CD14-positive monocyte (primary cell): ENCODE measurements around the gene EXOC6B. TPM values are rescaled to one million over a fixed set of nuclear protein-coding genes. Genes with fewer than 3 reads are reported as not detected.

Source experiments
- DNase-seq, 3 donors: peaks; one replicate each; pipeline ENCODE4 v3.0.0-alpha.2; 2011 to 2022
- H2AFZ ChIP-seq: 2 replicates; pipeline ENCODE4 v1.6.0; 2012; ENCODE audit warnings: mild to moderate bottlenecking, low read depth, low read length, inconsistent platforms; ENCODE audit not compliant: insufficient read depth, poor library complexity, severe bottlenecking
- H3K27ac ChIP-seq, 2 donors: 1 replicate in 1 of 2; 2 replicates in 1 of 2; pipeline ENCODE4 v1.5.1; 2012 to 2013; ENCODE audit warnings: low read length in 2 of 2, control low read depth in 1 of 2, inconsistent platforms in 1 of 2, low read depth in 1 of 2, mild to moderate bottlenecking in 1 of 2
- H3K27me3 ChIP-seq, 2 donors: one replicate each; pipeline versions ENCODE4 v1.6.0 to v1.6.1; 2011 to 2013; ENCODE audit warnings: low read length in 2 of 2; ENCODE audit not compliant: control insufficient read depth in 2 of 2, insufficient read depth in 2 of 2
- H3K36me3 ChIP-seq, 2 donors: replicated peaks in 1 of 2; 1 replicate in 1 of 2; 2 replicates in 1 of 2; pipeline versions ENCODE4 v1.5.1 to v1.6.1; 2012 to 2013; ENCODE audit warnings: low read length in 2 of 2, control low read depth in 1 of 2, inconsistent platforms in 1 of 2, mild to moderate bottlenecking in 1 of 2; ENCODE audit not compliant: insufficient read depth in 2 of 2, control insufficient read depth in 1 of 2
- H3K4me1 ChIP-seq, 2 donors: 1 replicate in 1 of 2; 2 replicates in 1 of 2; pipeline versions ENCODE4 v1.5.1 to v1.6.1; 2012 to 2013; ENCODE audit warnings: low read length in 2 of 2, control low read depth in 1 of 2, inconsistent platforms in 1 of 2, mild to moderate bottlenecking in 1 of 2, moderate library complexity in 1 of 2; ENCODE audit not compliant: insufficient read depth in 2 of 2, control insufficient read depth in 1 of 2
- H3K4me2 ChIP-seq: replicated peaks from 2 replicates; pipeline ENCODE3; 2012; ENCODE audit warnings: low read length, moderate library complexity, mild to moderate bottlenecking; ENCODE audit not compliant: poor library complexity, severe bottlenecking; ENCODE audit errors: extremely low read depth
- H3K4me3 ChIP-seq, 3 experiments: fragments of 200-600 bp in 1 of 3; sonication (generic) in 1 of 3; replicated peaks in 1 of 3; 1 replicate in 2 of 3; 2 replicates in 1 of 3; pipeline ENCODE4 v1.5.1; 2011 to 2013; ENCODE audit warnings: low read length in 3 of 3, mild to moderate bottlenecking in 3 of 3, control low read depth in 2 of 3, low read depth in 2 of 3, inconsistent platforms in 1 of 3, moderate library complexity in 1 of 3
- H3K79me2 ChIP-seq: 2 replicates; pipeline ENCODE4 v1.6.0; 2012; ENCODE audit warnings: mild to moderate bottlenecking, control low read depth, inconsistent platforms, low read length, moderate library complexity; ENCODE audit not compliant: insufficient read depth
- H3K9ac ChIP-seq: 2 replicates; pipeline ENCODE4 v1.6.0; 2017; ENCODE audit warnings: low read length, mild to moderate bottlenecking; ENCODE audit not compliant: insufficient read depth, poor library complexity, severe bottlenecking
- H3K9me3 ChIP-seq, 2 donors: replicated peaks in 1 of 2; 1 replicate in 1 of 2; 2 replicates in 1 of 2; pipeline versions ENCODE4 v1.5.1 to v1.6.1; 2012 to 2013; ENCODE audit warnings: low read length in 2 of 2, control low read depth in 1 of 2; ENCODE audit not compliant: control insufficient read depth in 1 of 2, insufficient read depth in 1 of 2
- H4K20me1 ChIP-seq: 2 replicates; pipeline ENCODE4 v1.6.0; 2012; ENCODE audit warnings: mild to moderate bottlenecking, low read length, control low read depth, moderate library complexity; ENCODE audit not compliant: insufficient read depth
- H3K27ac Mint-ChIP-seq, 7 donors: one replicate each; pipeline ENCODE4 v1.8.0; 2020; ENCODE audit warnings: mild to moderate bottlenecking in 7 of 7, mixed read lengths in 7 of 7, moderate library complexity in 6 of 7, inconsistent platforms in 2 of 7
- H3K27me3 Mint-ChIP-seq, 3 donors: one replicate each; pipeline ENCODE4 v1.8.0; 2021 to 2022; ENCODE audit warnings: low read depth in 3 of 3, mild to moderate bottlenecking in 3 of 3, mixed read lengths in 3 of 3, moderate library complexity in 3 of 3, inconsistent platforms in 1 of 3
- H3K36me3 Mint-ChIP-seq, 2 donors: one replicate each; pipeline ENCODE4 v1.8.0; 2020; ENCODE audit warnings: mixed read lengths in 2 of 2, inconsistent platforms in 1 of 2, mild to moderate bottlenecking in 1 of 2
- H3K4me1 Mint-ChIP-seq: one replicate; pipeline ENCODE4 v1.8.0; 2020; ENCODE audit warnings: mild to moderate bottlenecking, mixed read lengths
- H3K4me3 Mint-ChIP-seq, 2 donors: one replicate each; pipeline ENCODE4 v1.8.0; 2020; ENCODE audit warnings: mild to moderate bottlenecking in 2 of 2, mixed read lengths in 2 of 2, moderate library complexity in 1 of 2
- H3K9me3 Mint-ChIP-seq, 7 donors: one replicate each; pipeline ENCODE4 v1.8.0; 2020 to 2022; ENCODE audit warnings: mixed read lengths in 7 of 7, mild to moderate bottlenecking in 6 of 7, moderate library complexity in 6 of 7, inconsistent platforms in 2 of 7
- CTCF ChIP-seq: fragments of 200-600 bp; IDR thresholded peaks from one replicate; pipeline ENCODE4 v1.8.0; 2022; ENCODE audit warnings: antibody characterized with exemption, mild to moderate bottlenecking
- WGBS: methylation state at CpG from one replicate; pipeline ENCODE4 v1.1.5; 2013; ENCODE audit warnings: missing lambda C conversion rate; ENCODE audit not compliant: insufficient coverage; 5-methylcytosine and 5-hydroxymethylcytosine counted together
- intact Hi-C, 2 donors: fragments of 100-400 bp; cut with micrococcal nuclease; formaldehyde crosslinking; loops; one replicate each; pipeline versions ENCODE4 v1.15.0 to v1.15.1; 2023
- polyA plus RNA-seq, 3 donors: library from polyadenylated mRNA; depleted of rRNA in 1 of 3; unstranded in 2 of 3; stranded (reverse) in 1 of 3; fragments of 300-500 nt in 2 of 3; fragments of >200 nt in 1 of 3; fragmentation: Illumina TruSeq in 2 of 3; gene quantifications; 1 replicate in 2 of 3; 2 replicates in 1 of 3; pipeline ENCODE4 v1.2.3, GENCODE V29; 2012 to 2021

EXOC6B gene
- polyA plus RNA-seq, 3 donors = 1.8 to 2.8 (median 2.1) TPM

- Histone ChIP-seq H3K36me3 (no peaks in the 10 kb centered on the region), H4K20me1 (no peaks in the 10 kb centered on the region), H3K4me3 (no peak overlapping the region), H3K9me3 (no peaks in the 10 kb centered on the region), H3K4me2 (no peak overlapping the region), H2AFZ (no peak overlapping the region), H3K9ac (no peak overlapping the region), H3K79me2 (no peaks in the 10 kb centered on the region), H3K4me1 (no peaks in the 10 kb centered on the region), H3K27ac (no peak overlapping the region), H3K27me3 (no peaks in the 10 kb centered on the region)
- DNase-seq = no peak
- no CpG with 5 or more reads among the region's 1 CpG for WGBS
- no peaks in the 10 kb centered on the region for H3K27me3 Mint-ChIP-seq
- H3K27ac Mint-ChIP-seq = no peak overlapping the region
- H3K36me3 Mint-ChIP-seq = no peaks in the 10 kb centered on the region
- no peaks in the 10 kb centered on the region for H3K9me3 Mint-ChIP-seq
- intact Hi-C loops = no loop called here
- H3K4me1 Mint-ChIP-seq = peaks cover 3% of the 10 kb centered on the region
- no peak overlapping the region for H3K4me3 Mint-ChIP-seq
- TF ChIP-seq CTCF = no peak
Measured at GRCh38 chr2:72573232-72573631, 252.6 kb downstream of the EXOC6B start.

- H3K27me3 Mint-ChIP-seq = no peaks in the 10 kb centered on the region
- H3K36me3 Mint-ChIP-seq = no peaks in the 10 kb centered on the region
Measured at GRCh38 chr2:72572501-72572900, 253.3 kb downstream of the EXOC6B start.

More at GRCh38 chr2:72572501-72572900, 253.3 kb downstream of the EXOC6B start:
- Histone ChIP-seq H3K4me3 (no peak overlapping the region), H3K79me2 (no peaks in the 10 kb centered on the region), H3K4me2 (no peak overlapping the region), H3K9me3 (no peaks in the 10 kb centered on the region), H3K9ac (no peak overlapping the region), H3K36me3 (no peaks in the 10 kb centered on the region), H3K27me3 (no peaks in the 10 kb centered on the region), H2AFZ (no peak overlapping the region), H3K27ac (no peak overlapping the region), H4K20me1 (no peaks in the 10 kb centered on the region), H3K4me1 (no peaks in the 10 kb centered on the region)
- Mint-ChIP-seq H3K27ac (no peak overlapping the region), H3K4me1 (peaks cover 3% of the 10 kb centered on the region), H3K9me3 (no peaks in the 10 kb centered on the region), H3K4me3 (no peak overlapping the region)
- DNase-seq = no peak
- TF ChIP-seq CTCF = no peak
- no CpG with 5 or more reads among the region's 2 CpGs for WGBS
- intact Hi-C loops = no loop called here
